ENCODE measurements around the gene PLAAT3.
"Not testable (repeated sequence)": the region's sequence is repeated elsewhere in the genome, so short reads cannot be mapped to it uniquely, and the experiment has no call there.

DNA sequence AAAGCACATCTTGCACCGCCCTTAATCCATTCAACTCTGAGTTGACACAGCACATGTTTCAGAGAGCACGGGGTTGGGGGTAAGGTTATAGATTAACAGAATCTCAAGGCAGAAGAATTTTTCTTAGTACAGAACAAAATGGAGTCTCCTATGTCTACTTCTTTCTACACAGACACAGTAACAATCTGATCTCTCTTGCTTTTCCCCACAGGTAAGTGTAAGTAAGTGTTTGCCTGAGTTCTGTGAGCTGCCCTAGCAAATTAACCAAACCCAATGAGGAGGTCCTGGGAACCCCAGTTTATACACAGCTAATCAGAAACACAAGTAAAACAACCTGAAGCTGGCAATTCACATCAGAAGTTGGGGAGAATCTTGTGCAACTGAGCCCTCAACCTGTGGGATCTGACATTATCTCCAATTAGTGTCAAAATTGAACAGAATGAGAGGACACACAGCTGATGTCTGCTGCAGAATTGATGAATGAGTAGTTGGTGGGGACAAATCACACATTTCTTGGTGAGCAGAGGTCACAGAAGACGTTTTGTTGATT, 85.4 kb downstream of the PLAAT3 start:
- TF ChIP-seq POLR2A (IDR thresholded peaks at IDR 0.05); CTCF (IDR thresholded peaks at IDR 0.05 in 4 of 5, conservative IDR thresholded peaks at IDR 0.05 in 1 of 5): not testable (repeated sequence)
